Fibroblast of lung (primary cell): ENCODE data around the gene ABCG5. TPM values are rescaled to one million over a fixed set of nuclear protein-coding genes. Genes with fewer than 3 reads are reported as not detected.
A peak's percentile ranks its signal among the peaks of the same experiment; 100 is the strongest.

Source experiments
- DNase-seq, 2 donors: peaks; one replicate each; pipeline versions ENCODE4 v3.0.0 to v3.0.0-alpha.2; 2010; ENCODE audit warnings: low read depth in 2 of 2
- H2AFZ ChIP-seq: 2 replicates; pipeline ENCODE4 v1.5.1; 2012; ENCODE audit warnings: low read length, control low read depth, inconsistent platforms
- H3K27ac ChIP-seq: 2 replicates; pipeline ENCODE4 v1.5.1; 2011; ENCODE audit warnings: low read length, control low read depth; ENCODE audit not compliant: insufficient read depth
- H3K27me3 ChIP-seq: 2 replicates; pipeline ENCODE4 v1.5.1; 2011; ENCODE audit warnings: mild to moderate bottlenecking, low read length; ENCODE audit not compliant: control insufficient read depth, insufficient read depth
- H3K36me3 ChIP-seq: 2 replicates; pipeline ENCODE4 v1.5.1; 2011; ENCODE audit warnings: low read length; ENCODE audit not compliant: control insufficient read depth, insufficient read depth
- H3K4me1 ChIP-seq: 2 replicates; pipeline ENCODE4 v1.5.1; 2011; ENCODE audit warnings: low read length; ENCODE audit not compliant: control insufficient read depth, insufficient read depth; ENCODE audit errors: extremely low read depth
- H3K4me2 ChIP-seq: 2 replicates; pipeline ENCODE4 v1.5.1; 2011; ENCODE audit warnings: low read length, control low read depth; ENCODE audit not compliant: insufficient read depth; ENCODE audit errors: extremely low read depth
- H3K4me3 ChIP-seq, 4 experiments: fragments of 200-600 bp in 1 of 4; sonication (generic) in 1 of 4; replicated peaks in 1 of 4; 2 replicates each; pipeline ENCODE4 v1.5.1; 2011 to 2016; ENCODE audit warnings: low read length in 4 of 4, low read depth in 3 of 4, mild to moderate bottlenecking in 3 of 4, control low read depth in 2 of 4, inconsistent platforms in 1 of 4, mixed read lengths in 1 of 4; ENCODE audit not compliant: insufficient read depth in 1 of 4; ENCODE audit errors: control extremely low read depth in 1 of 4
- H3K79me2 ChIP-seq: 2 replicates; pipeline ENCODE4 v1.5.1; 2012; ENCODE audit warnings: mild to moderate bottlenecking, low read length, inconsistent platforms; ENCODE audit not compliant: control insufficient read depth, insufficient read depth
- H3K9ac ChIP-seq: 2 replicates; pipeline ENCODE4 v1.5.1; 2011; ENCODE audit warnings: mild to moderate bottlenecking, low read length, control low read depth; ENCODE audit not compliant: insufficient read depth
- H3K9me3 ChIP-seq: 2 replicates; pipeline ENCODE4 v1.5.1; 2012; ENCODE audit warnings: low read depth, low read length; ENCODE audit not compliant: control insufficient read depth, insufficient read depth
- H4K20me1 ChIP-seq: 2 replicates; pipeline ENCODE4 v1.5.1; 2011; ENCODE audit warnings: low read length; ENCODE audit not compliant: control insufficient read depth, insufficient read depth; ENCODE audit errors: extremely low read depth
- EZH2 ChIP-seq: IDR thresholded peaks from 2 replicates; pipeline ENCODE4 v1.5.1; 2012; ENCODE audit warnings: low read length, control low read depth, mild to moderate bottlenecking; ENCODE audit errors: missing control alignments
- polyA plus RNA-seq, 2 donors: library from polyadenylated mRNA; depleted of rRNA in 1 of 2; stranded (reverse) in 1 of 2; unstranded in 1 of 2; fragments of >200 nt; gene quantifications; 2 replicates each; pipeline ENCODE4 v1.2.1, GENCODE V29; 2011 to 2012; ENCODE audit warnings: missing spikeins in 1 of 2
- total RNA-seq: library from RNA; depleted of rRNA; stranded (reverse); fragments of >200 nt; gene quantifications from 2 replicates; pipeline ENCODE4 v1.2.1, GENCODE V29; 2014
- TF ChIP-seq, protein P1 (sequence below), 2 donors: IDR thresholded peaks in 1 of 2; conservative IDR thresholded peaks in 1 of 2; 1 replicate in 1 of 2; 2 replicates in 1 of 2; pipeline ENCODE4 v1.5.1; 2011 to 2012; ENCODE audit warnings: low read length in 2 of 2, control low read depth in 1 of 2, inconsistent platforms in 1 of 2, low read depth in 1 of 2, mild to moderate bottlenecking in 1 of 2

ABCG5 gene
- total and polyA plus RNA-seq, 2 donors (not counting 1 experiment from before 2014, with no cell fraction given): not detected

DNA sequence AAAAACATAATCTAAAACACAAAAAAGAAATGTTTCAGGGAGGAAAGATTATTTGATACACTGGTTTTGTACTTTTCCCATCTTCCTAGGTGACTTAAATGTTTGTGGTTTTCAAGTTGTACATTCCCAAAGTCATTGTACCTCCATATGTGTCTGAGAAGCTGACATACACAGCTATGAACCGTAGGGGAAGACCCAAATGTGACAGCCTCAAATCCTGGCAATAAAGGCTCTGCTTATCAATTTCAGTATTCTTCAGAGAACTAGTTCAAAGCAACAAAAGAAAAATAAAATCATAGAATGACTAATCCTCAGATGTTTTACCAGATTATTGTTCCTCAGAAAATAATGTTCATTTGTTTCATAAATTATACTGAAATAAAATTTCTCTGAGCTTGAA is 62.3 kb downstream of the ABCG5 start:
- peaks cover 1% of the 10 kb centered on the region for H3K36me3 ChIP-seq
- no peaks in the 10 kb centered on the region for H3K79me2 ChIP-seq
- no peaks in the 10 kb centered on the region for H3K27me3 ChIP-seq
- no peaks in the 10 kb centered on the region for H3K9me3 ChIP-seq
- no peak overlapping the region for H3K27ac ChIP-seq
- H3K4me2 ChIP-seq: no peak overlapping the region
- no peak for DNase-seq
- H2AFZ ChIP-seq: no peak overlapping the region
- H3K4me3 ChIP-seq: no peak overlapping the region
- no peaks in the 10 kb centered on the region for H4K20me1 ChIP-seq
- TF ChIP-seq EZH2: no peak
- no peak overlapping the region for H3K9ac ChIP-seq
- no peaks in the 10 kb centered on the region for H3K4me1 ChIP-seq

DNA sequence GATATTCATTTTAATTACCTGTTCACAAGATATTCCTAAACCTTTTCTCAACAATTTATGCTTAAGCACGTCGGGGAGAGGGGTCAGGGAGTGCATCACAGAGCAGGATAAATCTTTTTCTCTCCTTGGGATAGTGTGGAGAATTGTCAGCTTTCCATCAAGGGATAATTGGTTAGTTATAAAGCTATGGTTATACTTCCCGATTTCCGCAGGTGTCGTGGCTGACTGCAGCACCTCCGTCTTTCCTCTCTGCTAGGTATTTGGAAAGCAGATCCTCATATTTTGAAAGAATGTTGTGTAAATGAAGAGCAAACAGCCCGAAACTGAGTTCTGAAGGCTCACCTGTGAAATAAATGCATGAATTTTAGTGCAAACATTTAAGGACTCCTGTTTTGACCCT is 64.0 kb downstream of the ABCG5 start:
- Histone ChIP-seq H2AFZ (peak overlapping the region; percentile 89), H4K20me1 (no peaks in the 10 kb centered on the region), H3K79me2 (no peaks in the 10 kb centered on the region), H3K4me1 (no peaks in the 10 kb centered on the region), H3K4me3 (peak overlapping the region; percentile 68 to 89 (median 76)), H3K36me3 (peaks cover 1% of the 10 kb centered on the region), H3K9ac (peak overlapping the region; percentile 75), H3K9me3 (no peaks in the 10 kb centered on the region), H3K27ac (peak overlapping the region; percentile 90), H3K4me2 (peak overlapping the region; percentile 89), H3K27me3 (no peaks in the 10 kb centered on the region)
- no peak for TF ChIP-seq EZH2
- TF ChIP-seq, protein P1, sequence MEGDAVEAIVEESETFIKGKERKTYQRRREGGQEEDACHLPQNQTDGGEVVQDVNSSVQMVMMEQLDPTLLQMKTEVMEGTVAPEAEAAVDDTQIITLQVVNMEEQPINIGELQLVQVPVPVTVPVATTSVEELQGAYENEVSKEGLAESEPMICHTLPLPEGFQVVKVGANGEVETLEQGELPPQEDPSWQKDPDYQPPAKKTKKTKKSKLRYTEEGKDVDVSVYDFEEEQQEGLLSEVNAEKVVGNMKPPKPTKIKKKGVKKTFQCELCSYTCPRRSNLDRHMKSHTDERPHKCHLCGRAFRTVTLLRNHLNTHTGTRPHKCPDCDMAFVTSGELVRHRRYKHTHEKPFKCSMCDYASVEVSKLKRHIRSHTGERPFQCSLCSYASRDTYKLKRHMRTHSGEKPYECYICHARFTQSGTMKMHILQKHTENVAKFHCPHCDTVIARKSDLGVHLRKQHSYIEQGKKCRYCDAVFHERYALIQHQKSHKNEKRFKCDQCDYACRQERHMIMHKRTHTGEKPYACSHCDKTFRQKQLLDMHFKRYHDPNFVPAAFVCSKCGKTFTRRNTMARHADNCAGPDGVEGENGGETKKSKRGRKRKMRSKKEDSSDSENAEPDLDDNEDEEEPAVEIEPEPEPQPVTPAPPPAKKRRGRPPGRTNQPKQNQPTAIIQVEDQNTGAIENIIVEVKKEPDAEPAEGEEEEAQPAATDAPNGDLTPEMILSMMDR (conservative IDR thresholded peaks at IDR 0.05 in 1 of 2, IDR thresholded peaks at IDR 0.05 in 1 of 2; ENCODE audit: low read depth in 1 of 2, low read length in 2 of 2): no peak
- no peak for DNase-seq

DNA sequence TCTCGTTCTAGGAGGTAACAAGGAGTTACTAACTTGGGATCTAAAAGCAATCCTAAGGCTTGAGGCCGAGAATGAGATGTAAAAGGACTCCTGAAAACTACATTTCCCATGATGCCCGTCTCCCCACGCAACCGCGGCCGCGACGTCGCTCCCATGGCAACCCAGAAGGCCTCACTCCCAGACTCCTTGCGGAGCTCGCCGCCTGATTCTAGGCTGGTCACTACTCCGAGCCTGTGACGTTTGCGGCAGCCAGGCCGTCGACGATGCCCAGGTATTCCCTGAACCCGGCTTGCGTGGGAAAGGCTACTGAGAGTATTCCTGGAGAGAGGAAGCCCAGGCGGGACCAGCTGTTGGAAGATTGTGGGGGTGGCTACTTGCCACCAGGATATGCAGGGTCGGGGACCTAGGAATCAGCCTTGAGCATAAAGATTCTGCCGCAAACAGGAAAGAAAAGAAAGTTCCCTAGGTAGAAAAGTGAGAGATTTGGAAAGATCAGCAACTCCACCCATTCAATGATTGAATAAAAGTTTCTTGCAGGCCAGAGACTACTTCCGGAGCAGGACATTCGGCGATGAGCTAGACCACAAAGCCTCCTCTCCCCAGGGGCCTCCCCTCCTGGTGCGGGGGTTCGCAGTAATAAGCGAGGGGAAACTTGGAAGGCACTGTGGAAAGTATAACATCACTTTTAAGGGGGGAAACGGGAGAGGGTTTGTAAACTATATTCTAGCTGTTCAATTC is 64.6 kb downstream of the ABCG5 start, which contains the start of gene DYNC2LI1:
DYNC2LI1 (plus strand) TSS at position 164 of the 738 bp plus-strand sequence; CDS start at position 264, 100 bp downstream.
- DNase-seq: peak; percentile 90 to 92
- peak within 1 kb of the TSS; percentile 89 for H3K4me2 ChIP-seq
- peak within 1 kb of the TSS; percentile 68 to 89 (median 76) for H3K4me3 ChIP-seq
- H2AFZ ChIP-seq: peak within 1 kb of the TSS; percentile 89
- H3K9ac ChIP-seq: peak within 1 kb of the TSS; percentile 75
- H3K4me1 ChIP-seq: no peaks in the 10 kb centered on the region
- no peaks in the 10 kb centered on the region for H3K79me2 ChIP-seq
- H3K36me3 ChIP-seq: peaks cover 1% of the 10 kb centered on the region
- no peak for TF ChIP-seq EZH2
- TF ChIP-seq, protein P1 (conservative IDR thresholded peaks at IDR 0.05 in 1 of 2, IDR thresholded peaks at IDR 0.05 in 1 of 2; ENCODE audit: low read depth in 1 of 2, low read length in 2 of 2): no peak
- H3K27ac ChIP-seq: peak within 1 kb of the TSS; percentile 90
- H3K9me3 ChIP-seq: no peaks in the 10 kb centered on the region
- H4K20me1 ChIP-seq: no peaks in the 10 kb centered on the region
- no peaks in the 10 kb centered on the region for H3K27me3 ChIP-seq
